A673 (cell line): ENCODE measurements around the gene MBTPS1. TPM values are rescaled to one million over a fixed set of nuclear protein-coding genes. Genes with fewer than 3 reads are reported as not detected.

Source experiments
- BruUV-seq: library from RNA; stranded (reverse); fragments of 400-500 nt; replicated peaks from 2 replicates; lab custom pipeline; 2021; lab: Mats Ljungman, UMichigan
- CTCF ChIA-PET: fragments of 300-600 bp; sonication (Branson Sonifier 250); formaldehyde crosslinking; loops from one replicate; lab custom pipeline; 2022; ENCODE audit warnings: antibody characterized with exemption; lab: Charles Lee
- POLR2A ChIA-PET: fragments of 300-600 bp; sonication (Branson Sonifier 250); formaldehyde crosslinking; loops from one replicate; lab custom pipeline; 2022; ENCODE audit warnings: antibody characterized with exemption; ENCODE audit not compliant: low non-redundant PET; lab: Charles Lee
- DNase-seq: peaks from one replicate; pipeline ENCODE4 v3.0.0-alpha.2; 2015; ENCODE audit warnings: low spot score
- H3K27ac ChIP-seq: fragments of 200-600 bp; sonication (generic); 2 replicates; pipeline ENCODE4 v1.5.1; 2016; ENCODE audit warnings: mixed run types, low read depth, mild to moderate bottlenecking, mixed read lengths, antibody characterized with exemption, low read length; ENCODE audit not compliant: poor library complexity, severe bottlenecking
- H3K27me3 ChIP-seq: fragments of 200-600 bp; sonication (generic); replicated peaks from 2 replicates; pipeline ENCODE4 v1.6.1; 2017; ENCODE audit warnings: mixed run types, low read depth, mild to moderate bottlenecking, mixed read lengths, antibody characterized with exemption, low read length; ENCODE audit not compliant: insufficient read depth, poor library complexity
- H3K36me3 ChIP-seq: fragments of 200-600 bp; sonication (generic); 2 replicates; pipeline ENCODE4 v1.6.1; 2016; ENCODE audit warnings: mixed run types, mild to moderate bottlenecking, mixed read lengths, antibody characterized with exemption, low read length; ENCODE audit not compliant: insufficient read depth, poor library complexity, severe bottlenecking
- H3K4me1 ChIP-seq: fragments of 200-600 bp; sonication (generic); 2 replicates; pipeline ENCODE4 v1.6.1; 2017; ENCODE audit warnings: mixed run types, mild to moderate bottlenecking, mixed read lengths, antibody characterized with exemption, low read length; ENCODE audit not compliant: insufficient read depth, poor library complexity, severe bottlenecking
- H3K4me3 ChIP-seq: fragments of 200-600 bp; sonication (generic); 2 replicates; pipeline ENCODE4 v1.5.1; 2016; ENCODE audit warnings: low read depth, mixed run types, mild to moderate bottlenecking, mixed read lengths, low read length; ENCODE audit not compliant: poor library complexity, severe bottlenecking
- H3K9me3 ChIP-seq: fragments of 200-600 bp; sonication (generic); 2 replicates; pipeline ENCODE4 v1.6.1; 2016; ENCODE audit warnings: mixed run types, low read depth, mild to moderate bottlenecking, mixed read lengths, antibody characterized with exemption, low read length; ENCODE audit not compliant: poor library complexity, severe bottlenecking
- EZH2 ChIP-seq: fragments of 200-600 bp; sonication (generic); IDR thresholded peaks from 2 replicates; pipeline ENCODE4 v1.6.1; 2017; ENCODE audit warnings: borderline replicate concordance, low read depth, mild to moderate bottlenecking, mixed read lengths, antibody characterized with exemption, low read length; ENCODE audit not compliant: poor library complexity, severe bottlenecking
- intact Hi-C: fragments of 100-400 bp; cut with micrococcal nuclease; formaldehyde crosslinking; loops from one replicate; pipeline ENCODE4 v1.10.0; 2022; ENCODE audit not compliant: unreplicated experiment
- total RNA-seq: library from RNA; stranded (reverse); gene quantifications from 2 replicates; pipeline ENCODE4 v1.2.3, GENCODE V29; 2021
- TF ChIP-seq, protein P1 (sequence below): fragments of 300-800, 200-600 bp; sonication (generic); conservative IDR thresholded peaks from 2 replicates; pipeline ENCODE4 v1.5.1; 2017; ENCODE audit warnings: low read depth, mild to moderate bottlenecking, antibody characterized with exemption, low read length, moderate library complexity, mixed read lengths

MBTPS1 gene
- total RNA-seq, 1 experiment from 2014 or later = 82.0 TPM

DNA sequence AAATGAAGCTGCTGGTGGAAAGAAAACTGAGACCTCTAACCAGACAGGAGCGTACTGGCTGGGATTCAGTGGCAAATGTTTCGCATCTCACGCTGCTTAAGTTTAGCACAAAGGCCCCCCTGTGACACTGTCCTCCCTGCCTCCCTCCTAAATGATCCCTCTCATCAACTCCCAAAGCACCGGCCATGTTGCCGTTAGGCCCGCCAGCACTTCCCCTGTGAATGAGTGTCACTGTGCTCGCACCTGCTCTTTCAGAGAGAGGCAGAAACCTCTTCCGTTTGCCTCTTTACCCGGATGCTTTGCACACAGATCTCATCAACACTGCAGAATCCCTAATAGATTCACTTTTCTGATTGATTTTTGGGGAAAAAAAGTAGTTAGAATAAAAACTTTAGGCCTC, 26.5 kb downstream of the MBTPS1 start:
- TF ChIP-seq EZH2 = no peak
- TF ChIP-seq, protein P1, sequence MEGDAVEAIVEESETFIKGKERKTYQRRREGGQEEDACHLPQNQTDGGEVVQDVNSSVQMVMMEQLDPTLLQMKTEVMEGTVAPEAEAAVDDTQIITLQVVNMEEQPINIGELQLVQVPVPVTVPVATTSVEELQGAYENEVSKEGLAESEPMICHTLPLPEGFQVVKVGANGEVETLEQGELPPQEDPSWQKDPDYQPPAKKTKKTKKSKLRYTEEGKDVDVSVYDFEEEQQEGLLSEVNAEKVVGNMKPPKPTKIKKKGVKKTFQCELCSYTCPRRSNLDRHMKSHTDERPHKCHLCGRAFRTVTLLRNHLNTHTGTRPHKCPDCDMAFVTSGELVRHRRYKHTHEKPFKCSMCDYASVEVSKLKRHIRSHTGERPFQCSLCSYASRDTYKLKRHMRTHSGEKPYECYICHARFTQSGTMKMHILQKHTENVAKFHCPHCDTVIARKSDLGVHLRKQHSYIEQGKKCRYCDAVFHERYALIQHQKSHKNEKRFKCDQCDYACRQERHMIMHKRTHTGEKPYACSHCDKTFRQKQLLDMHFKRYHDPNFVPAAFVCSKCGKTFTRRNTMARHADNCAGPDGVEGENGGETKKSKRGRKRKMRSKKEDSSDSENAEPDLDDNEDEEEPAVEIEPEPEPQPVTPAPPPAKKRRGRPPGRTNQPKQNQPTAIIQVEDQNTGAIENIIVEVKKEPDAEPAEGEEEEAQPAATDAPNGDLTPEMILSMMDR = no peak
- Histone ChIP-seq H3K4me3 (no peak overlapping the region), H3K27ac (no peak overlapping the region), H3K4me1 (no peaks in the 10 kb centered on the region), H3K36me3 (peaks cover 62% of the 10 kb centered on the region), H3K27me3 (no peaks in the 10 kb centered on the region), H3K9me3 (no peaks in the 10 kb centered on the region)
- intact Hi-C loops = no loop called here
- POLR2A ChIA-PET = no interaction called here
- DNase-seq = no peak
- CTCF ChIA-PET = no interaction called here
- no TSS peak for BruUV-seq

DNA sequence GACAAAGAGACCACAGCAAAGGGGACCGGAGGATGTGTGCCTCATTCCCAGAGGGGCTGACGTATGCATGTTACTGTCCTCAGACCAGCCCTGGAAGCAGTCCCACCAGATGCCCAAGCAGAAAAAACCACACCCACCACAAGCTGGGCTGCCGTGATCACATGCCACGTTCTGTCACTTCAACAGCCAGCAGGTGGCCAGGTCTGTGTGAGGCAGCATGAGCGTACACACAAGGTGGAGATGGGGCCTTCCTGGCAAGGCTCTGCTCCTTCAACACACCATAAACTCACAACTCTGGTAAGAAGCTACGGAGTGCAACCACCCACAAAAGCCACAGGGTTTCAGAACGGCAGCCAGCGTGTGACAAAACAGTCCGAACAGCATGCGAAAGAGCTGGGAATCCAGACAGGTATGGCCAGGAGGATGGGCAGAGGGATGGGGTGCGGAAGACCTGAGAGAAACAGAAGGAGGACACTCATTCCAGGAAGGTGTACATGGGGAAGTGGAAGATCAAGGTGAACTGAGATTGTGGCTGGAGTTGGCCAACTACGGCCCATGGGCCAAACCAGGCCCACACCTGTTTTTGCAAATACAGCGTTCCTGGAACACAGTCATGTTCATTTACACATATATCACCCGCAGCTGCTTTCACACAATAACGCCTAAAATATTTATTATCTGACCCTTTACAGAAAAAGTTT, 27.9 kb downstream of the MBTPS1 start:
- intact Hi-C loops = loop anchor here (5.0 kb wide), 1 partner anchor 88 kb away; no protein-coding TSS in a partner anchor
- Histone ChIP-seq H3K27me3 (no peaks in the 10 kb centered on the region), H3K4me1 (no peaks in the 10 kb centered on the region), H3K9me3 (no peaks in the 10 kb centered on the region), H3K36me3 (peaks cover 62% of the 10 kb centered on the region), H3K27ac (no peak overlapping the region), H3K4me3 (no peak overlapping the region)
- no TSS peak for BruUV-seq
- TF ChIP-seq, protein P1 = no peak
- no peak for TF ChIP-seq EZH2
- POLR2A ChIA-PET = no interaction called here
- CTCF ChIA-PET = no interaction called here
- DNase-seq = no peak

DNA sequence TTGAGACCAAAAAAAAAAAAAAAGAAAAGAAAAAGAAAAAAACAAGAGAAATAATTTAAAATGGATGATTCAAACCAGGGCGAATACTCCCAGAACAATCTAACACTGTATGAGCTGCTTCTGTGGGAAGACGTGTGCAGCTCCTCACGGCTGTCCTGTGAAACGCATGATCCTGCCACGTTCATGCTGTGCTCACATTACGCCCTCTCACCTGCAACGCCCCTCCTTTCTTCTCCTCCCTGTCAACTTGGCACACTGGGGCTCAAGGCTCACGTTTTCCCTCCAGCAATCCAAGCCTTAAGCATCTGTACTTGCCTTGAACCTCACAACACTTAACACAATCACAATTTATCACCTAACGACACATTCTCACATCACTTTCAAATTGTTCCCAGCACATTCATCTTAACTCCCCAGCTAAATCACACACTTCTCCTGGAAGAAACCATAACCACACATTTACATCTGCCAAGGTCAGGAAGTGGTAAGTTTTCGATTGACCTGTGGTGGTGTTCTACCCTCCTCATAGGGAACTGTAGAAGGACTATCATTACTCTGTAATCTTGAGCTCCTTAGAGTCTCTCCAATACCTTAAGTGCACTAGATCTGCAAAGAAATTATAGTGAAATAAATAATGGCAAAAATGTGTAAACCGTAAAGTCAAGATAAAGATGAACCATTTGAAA, 29.1 kb downstream of the MBTPS1 start:
- intact Hi-C loops = loop anchor here (5.0 kb wide), 1 partner anchor 90 kb away; no protein-coding TSS in a partner anchor

More for the DNA sequence above, 29.1 kb downstream of the MBTPS1 start:
- CTCF ChIA-PET = interaction anchor here (0.6 kb wide), 1 partner anchor 25 kb away, joined by 4 read pairs; no protein-coding TSS in a partner anchor
- no TSS peak for BruUV-seq
- Histone ChIP-seq H3K27me3 (no peaks in the 10 kb centered on the region), H3K36me3 (peaks cover 55% of the 10 kb centered on the region), H3K9me3 (no peaks in the 10 kb centered on the region), H3K4me1 (no peaks in the 10 kb centered on the region), H3K4me3 (no peak overlapping the region), H3K27ac (no peak overlapping the region)
- no peak for TF ChIP-seq EZH2
- TF ChIP-seq, protein P1 = no peak
- POLR2A ChIA-PET = no interaction called here
- no peak for DNase-seq
